GM18499 (cell line): ENCODE measurements around the gene CEP55.
A peak's percentile ranks its signal among the peaks of the same experiment; 100 is the strongest.
"Not testable (repeated sequence)": the region's sequence is repeated elsewhere in the genome, so short reads cannot be mapped to it uniquely, and the experiment has no call there.

Experiments
- ATAC-seq: cut with Tn5 transposase; IDR thresholded peaks from one replicate; pipeline ENCODE4 v1.9.1; 2021; ENCODE audit warnings: moderate number of reproducible peaks; ENCODE audit not compliant: insufficient read depth, unreplicated experiment

CEP55 gene

DNA sequence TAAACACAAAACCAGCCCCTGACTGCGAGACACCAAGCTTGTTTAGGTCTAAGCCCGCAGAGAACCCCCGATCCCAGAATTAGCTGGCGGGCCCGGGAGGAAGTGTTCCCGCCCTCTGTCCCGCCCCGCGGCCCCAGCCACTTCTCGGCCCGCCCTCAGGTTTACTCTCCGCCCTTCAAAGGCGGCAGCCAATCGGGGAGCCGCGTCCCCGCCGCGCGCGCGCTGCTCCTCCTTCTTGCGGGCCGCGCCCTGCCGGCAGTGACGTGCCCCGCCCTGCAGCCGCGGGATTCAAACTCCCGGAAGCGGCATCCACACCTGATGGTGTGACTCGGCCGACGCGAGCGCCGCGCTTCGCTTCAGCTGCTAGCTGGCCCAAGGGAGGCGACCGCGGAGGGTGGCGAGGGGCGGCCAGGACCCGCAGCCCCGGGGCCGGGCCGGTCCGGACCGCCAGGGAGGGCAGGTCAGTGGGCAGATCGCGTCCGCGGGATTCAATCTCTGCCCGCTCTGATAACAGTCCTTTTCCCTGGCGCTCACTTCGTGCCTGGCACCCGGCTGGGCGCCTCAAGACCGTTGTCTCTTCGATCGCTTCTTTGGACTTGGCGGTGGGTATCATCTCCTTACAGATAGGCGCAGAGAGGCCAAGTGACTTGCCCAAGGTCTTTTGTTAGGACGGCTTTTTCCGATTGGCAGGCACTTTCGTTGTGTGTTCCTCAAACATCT is at the start of gene CEP55:
TSS of gene CEP55 (plus strand) at position 291 of the 720 bp plus-strand sequence. CDS start 3,440 bp downstream, outside the sequence.
- peak; percentile 82 for ATAC-seq

- ATAC-seq, result no peak
These were observed 49.4 kb upstream of the CEP55 start for GRCh38 chr10:93447019-93447418.

GRCh38 chr10:93447970-93448369 is 48.4 kb upstream of the CEP55 start:
- no peak for ATAC-seq

- no peak for ATAC-seq
These were observed 45.0 kb upstream of the CEP55 start for GRCh38 chr10:93451244-93451947.

- ATAC-seq, result no peak
These were observed 44.3 kb upstream of the CEP55 start for GRCh38 chr10:93452143-93452542.

DNA sequence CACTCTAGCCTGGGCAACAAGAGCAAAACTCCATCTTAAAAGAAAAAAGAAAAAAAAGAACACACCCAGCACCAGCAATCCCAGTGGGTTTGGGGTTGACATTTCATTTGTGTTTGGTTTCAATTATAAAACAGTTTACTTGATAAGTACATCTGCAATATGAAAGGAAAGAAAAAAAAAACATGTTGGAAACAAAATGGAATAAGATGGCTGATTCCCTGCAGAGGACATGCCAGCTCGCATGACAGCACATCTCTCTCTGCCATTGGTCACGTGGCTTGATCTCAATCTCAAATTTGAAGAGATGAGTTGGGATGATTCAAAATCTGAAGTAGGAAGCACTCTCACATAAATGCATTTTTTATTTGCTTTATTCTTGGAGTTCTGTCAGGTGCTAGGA is 42.3 kb upstream of the CEP55 start:
- no peak for ATAC-seq

- ATAC-seq, result no peak
These were observed 41.7 kb upstream of the CEP55 start for GRCh38 chr10:93454736-93455135.

GRCh38 chr10:93456480-93456879 is 39.9 kb upstream of the CEP55 start:
- no peak for ATAC-seq

DNA sequence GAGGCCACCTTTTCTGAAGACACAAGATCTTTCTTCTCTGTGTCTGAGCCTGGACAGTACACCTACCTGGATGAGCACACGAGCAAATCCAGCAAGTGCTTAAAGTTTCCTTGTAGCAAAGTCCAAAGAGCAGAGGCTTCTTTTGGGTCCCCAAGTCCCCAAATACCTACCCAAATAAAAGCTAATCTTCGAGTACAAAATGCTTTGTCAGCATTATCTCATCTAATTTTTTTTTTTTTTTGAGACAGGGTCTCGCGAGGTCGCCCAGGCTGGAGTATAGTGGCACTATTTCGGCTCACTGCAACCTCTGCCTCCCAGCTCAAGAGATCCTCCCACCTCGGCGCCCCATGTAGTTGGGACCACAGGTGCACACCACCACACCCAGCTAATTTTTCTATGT is 38.9 kb upstream of the CEP55 start:
- no peak for ATAC-seq

DNA sequence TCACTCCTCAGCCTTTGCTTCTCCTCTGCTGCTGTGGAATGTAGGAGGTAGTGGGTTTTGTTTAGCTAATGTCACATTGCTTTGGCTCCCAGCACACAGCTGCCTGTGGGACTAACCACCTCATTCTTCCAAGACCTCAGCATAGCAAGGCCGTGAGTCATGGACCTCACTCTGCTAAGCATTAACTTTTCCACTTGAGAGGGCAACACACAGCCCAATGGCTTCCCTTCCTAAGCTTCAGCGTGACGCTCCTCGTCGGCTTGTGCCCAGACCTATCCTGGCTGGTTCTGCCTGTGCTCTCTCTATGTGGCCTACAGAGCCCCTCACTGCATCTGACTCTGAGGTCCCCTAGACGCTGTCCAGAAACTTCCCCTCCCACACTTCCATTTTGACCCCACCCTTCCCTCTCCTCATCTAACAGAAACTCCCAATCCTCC is 37.6 kb upstream of the CEP55 start:
- no peak for ATAC-seq

DNA sequence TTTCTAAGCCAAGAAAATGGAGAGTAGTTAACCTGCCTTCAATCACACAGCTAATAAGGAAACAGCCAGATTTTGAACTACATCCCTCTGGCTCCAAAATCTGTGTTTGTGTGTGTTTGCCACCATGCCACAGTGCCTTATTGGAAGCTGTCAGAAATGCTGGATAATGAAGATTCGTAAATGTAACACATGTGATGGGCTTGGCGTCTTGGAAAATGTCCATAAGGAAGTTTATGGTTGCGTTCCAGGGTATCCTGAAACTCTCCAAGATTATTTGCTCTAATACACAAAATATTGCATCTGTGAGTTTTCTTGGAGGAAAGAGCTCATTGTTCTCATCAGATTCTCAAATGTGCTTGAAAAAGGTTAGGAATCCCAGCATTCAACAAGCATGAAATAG is 36.9 kb upstream of the CEP55 start:
- no peak for ATAC-seq

- ATAC-seq, result no peak
These were observed 35.2 kb upstream of the CEP55 start for GRCh38 chr10:93461109-93461806.

DNA sequence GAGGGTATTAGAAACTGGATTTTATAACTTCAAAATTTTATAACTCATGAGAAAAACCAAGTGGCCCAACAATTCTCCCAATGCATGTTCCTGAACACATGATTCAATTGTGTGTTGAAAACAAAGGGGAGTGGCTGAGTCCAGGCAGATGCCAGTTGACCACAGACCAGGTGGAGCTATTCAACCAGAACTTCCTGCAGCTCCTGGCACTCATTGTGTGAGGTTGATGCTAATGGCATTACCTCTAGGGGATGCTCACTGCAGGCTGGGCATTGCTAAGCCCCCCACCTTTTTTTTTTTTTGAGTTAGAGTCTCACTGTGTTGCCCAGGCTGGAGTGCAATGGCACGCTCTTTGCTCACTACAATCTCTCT is 34.6 kb upstream of the CEP55 start:
- no peak for ATAC-seq

- no peak for ATAC-seq
These were observed 34.0 kb upstream of the CEP55 start for GRCh38 chr10:93462371-93462770.

- ATAC-seq, result no peak
These were observed 33.5 kb upstream of the CEP55 start for GRCh38 chr10:93462881-93463280.

DNA sequence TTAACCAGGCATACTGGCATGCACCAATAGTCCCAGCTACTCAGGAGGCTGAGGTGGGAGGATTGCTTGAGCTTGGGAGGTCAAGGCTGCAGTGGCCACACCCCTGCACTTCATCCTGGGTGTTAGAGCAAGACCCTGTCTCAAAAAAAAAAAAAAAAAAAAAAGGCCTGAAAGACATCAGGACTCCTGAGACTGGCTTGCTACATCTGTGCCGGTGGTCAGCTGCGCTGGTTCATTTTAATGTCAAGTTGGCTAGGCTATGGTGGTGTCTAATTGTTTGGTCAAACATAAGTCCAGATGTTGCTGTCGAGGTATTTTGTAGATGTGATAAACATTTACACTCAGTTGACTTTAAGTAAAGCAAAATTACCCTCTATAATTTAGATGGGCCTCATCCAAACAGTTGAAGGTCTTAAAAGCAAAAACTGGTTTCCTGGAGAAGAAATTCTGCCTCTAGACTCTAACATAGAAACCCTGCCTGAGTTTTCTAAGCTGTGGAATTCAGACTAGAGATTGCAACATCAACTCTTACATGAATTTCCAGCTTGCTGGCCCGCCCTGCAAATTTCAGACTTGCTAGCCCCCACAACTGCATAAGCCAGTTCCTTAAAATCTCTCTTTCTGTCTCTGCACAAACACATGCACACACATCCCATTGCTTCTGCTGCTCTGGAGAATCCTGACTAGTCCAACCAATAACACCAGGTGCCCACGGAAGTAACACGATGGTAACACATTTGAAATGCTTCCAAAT is 32.5 kb upstream of the CEP55 start:
- no peak for ATAC-seq

GRCh38 chr10:93464776-93465388 is 31.5 kb upstream of the CEP55 start:
- no peak for ATAC-seq

GRCh38 chr10:93465806-93466675 is 30.4 kb upstream of the CEP55 start:
- ATAC-seq, result no peak

DNA sequence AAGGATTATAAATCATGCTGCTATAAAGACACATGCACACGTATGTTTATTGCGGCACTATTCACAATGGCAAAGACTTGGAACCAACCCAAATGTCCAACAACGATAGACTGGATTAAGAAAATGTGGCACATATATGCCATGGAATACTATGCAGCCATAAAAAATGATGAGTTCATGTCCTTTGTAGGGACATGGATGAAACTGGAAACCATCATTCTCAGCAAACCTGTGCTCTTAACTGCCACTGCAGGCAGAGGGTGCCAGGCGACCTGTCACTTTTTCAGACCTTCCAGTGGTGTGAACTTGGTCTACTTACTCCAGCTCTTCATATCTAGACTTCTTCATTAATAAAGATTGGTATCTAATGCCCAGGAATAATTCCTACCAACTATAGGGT is 28.8 kb upstream of the CEP55 start:
- ATAC-seq, result not testable (repeated sequence)
